ENCODE data around the gene F13A1.

Gene F13A1

DNA sequence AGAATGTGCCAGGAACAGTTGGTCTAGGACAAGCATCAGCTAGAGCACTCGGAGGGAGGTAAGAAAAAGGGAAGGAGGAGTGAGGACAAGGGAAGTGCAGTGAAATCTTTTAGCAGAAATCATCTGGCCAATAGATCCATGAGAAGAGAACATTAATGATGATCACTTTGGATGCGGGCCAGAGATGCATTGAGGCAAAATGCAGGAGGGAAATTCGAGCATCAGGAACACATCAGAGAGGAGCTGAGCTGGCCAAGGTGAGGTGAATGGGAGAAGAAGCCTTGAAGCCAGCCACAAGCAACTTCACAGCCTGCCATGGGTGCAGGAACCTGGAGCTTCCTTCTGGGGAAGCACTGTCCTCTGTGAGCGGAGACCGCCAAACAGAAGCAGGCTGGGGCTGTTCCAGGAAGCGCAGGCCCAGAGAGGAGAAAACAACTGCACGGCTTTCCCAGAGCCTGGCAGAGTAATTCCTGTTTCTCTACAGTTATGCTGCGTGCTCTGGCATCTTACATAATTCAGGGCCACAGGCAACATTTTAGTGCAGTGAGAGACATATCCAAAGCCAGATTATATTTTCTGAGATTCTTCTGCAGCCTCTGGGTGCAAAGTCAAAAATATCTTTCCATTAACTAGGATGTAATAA lies 143.8 kb downstream of the F13A1 start:
- Histone ChIP-seq H3K36me3 (ENCODE audit: insufficient read depth, low read length) (no peaks in the 10 kb centered on the region), H3K79me2 (ENCODE audit: insufficient read depth, low read length) (no peaks in the 10 kb centered on the region), H3K27me3 (ENCODE audit: insufficient read depth, low read length) (no peaks in the 10 kb centered on the region), H3K4me1 (ENCODE audit: insufficient read depth, low read length, severe bottlenecking) (no peaks in the 10 kb centered on the region), H3K4me2 (ENCODE audit: low read length) (no peak overlapping the region), H3K4me3 (ENCODE audit: low read depth, low read length, poor library complexity, severe bottlenecking) (no peak overlapping the region), H3K9me2 (ENCODE audit: low read depth, low read length) (no peaks in the 10 kb centered on the region), H3F3A (ENCODE audit: insufficient read depth, low read length) (no peaks in the 10 kb centered on the region), H3K9me3 (ENCODE audit: low read length) (no peaks in the 10 kb centered on the region), H2AFZ (ENCODE audit: low read length) (no peak overlapping the region), H3K9ac (ENCODE audit: low read length) (no peak overlapping the region), H3K27ac (ENCODE audit: low read depth, low read length, poor library complexity, severe bottlenecking) (no peak overlapping the region), H4K20me1 (ENCODE audit: insufficient read depth, low read length) (no peaks in the 10 kb centered on the region)
- TF ChIP-seq, protein P1, sequence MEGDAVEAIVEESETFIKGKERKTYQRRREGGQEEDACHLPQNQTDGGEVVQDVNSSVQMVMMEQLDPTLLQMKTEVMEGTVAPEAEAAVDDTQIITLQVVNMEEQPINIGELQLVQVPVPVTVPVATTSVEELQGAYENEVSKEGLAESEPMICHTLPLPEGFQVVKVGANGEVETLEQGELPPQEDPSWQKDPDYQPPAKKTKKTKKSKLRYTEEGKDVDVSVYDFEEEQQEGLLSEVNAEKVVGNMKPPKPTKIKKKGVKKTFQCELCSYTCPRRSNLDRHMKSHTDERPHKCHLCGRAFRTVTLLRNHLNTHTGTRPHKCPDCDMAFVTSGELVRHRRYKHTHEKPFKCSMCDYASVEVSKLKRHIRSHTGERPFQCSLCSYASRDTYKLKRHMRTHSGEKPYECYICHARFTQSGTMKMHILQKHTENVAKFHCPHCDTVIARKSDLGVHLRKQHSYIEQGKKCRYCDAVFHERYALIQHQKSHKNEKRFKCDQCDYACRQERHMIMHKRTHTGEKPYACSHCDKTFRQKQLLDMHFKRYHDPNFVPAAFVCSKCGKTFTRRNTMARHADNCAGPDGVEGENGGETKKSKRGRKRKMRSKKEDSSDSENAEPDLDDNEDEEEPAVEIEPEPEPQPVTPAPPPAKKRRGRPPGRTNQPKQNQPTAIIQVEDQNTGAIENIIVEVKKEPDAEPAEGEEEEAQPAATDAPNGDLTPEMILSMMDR (IDR thresholded peaks at IDR 0.05; ENCODE audit: low read length): no peak
- TF ChIP-seq EZH2 (IDR thresholded peaks at IDR 0.05; ENCODE audit: borderline replicate concordance, low read length): no peak

DNA sequence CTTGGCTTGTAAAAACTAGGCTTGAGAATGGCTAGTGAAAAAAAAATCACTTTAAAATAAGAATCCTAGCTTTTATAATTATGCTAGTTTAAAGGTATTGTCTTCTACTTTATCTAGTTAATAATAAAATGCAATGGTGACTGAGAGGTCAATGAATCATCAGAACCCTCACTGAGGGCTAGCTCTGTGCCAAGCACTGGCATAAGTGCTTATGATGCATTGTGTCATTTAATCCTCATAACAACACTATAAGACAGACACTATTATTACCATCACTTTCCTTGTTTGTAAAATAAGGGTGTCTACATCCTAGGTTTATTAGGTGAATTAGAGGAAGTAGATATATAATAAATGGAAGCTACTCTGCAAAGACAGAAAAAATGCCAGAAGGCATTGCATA lies 144.3 kb downstream of the F13A1 start:
- Histone ChIP-seq H3K9me3 (ENCODE audit: low read length) (no peaks in the 10 kb centered on the region), H3K4me1 (ENCODE audit: insufficient read depth, low read length, severe bottlenecking) (no peaks in the 10 kb centered on the region)

DNA sequence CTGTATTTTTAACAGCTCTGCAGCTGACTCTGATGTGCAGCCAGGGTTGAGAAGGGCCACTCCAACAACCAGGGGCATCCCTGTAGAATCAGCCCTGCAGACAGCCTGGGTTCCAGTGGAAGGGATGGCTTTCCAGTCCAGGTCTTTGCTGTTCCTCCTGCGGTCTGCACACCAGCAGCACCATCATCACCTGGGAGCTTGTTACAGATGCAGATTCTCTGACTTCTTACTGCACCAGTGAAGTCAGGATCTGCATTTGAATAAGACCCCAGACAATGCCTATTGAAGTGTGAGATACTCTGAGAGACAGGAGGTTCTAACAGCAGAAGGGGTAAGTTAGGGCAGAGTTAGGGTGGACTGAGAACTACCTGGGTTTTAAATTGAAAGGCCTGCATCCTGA lies 151.3 kb downstream of the F13A1 start:
- Histone ChIP-seq H3F3A (ENCODE audit: insufficient read depth, low read length) (no peaks in the 10 kb centered on the region), H2AFZ (ENCODE audit: low read length) (no peak overlapping the region), H3K9ac (ENCODE audit: low read length) (no peak overlapping the region), H3K4me1 (ENCODE audit: insufficient read depth, low read length, severe bottlenecking) (no peaks in the 10 kb centered on the region), H3K9me2 (ENCODE audit: low read depth, low read length) (no peaks in the 10 kb centered on the region), H3K9me3 (ENCODE audit: low read length) (no peaks in the 10 kb centered on the region), H3K4me2 (ENCODE audit: low read length) (no peak overlapping the region), H3K27ac (ENCODE audit: low read depth, low read length, poor library complexity, severe bottlenecking) (no peak overlapping the region), H3K79me2 (ENCODE audit: insufficient read depth, low read length) (no peaks in the 10 kb centered on the region), H3K27me3 (ENCODE audit: insufficient read depth, low read length) (no peaks in the 10 kb centered on the region), H4K20me1 (ENCODE audit: insufficient read depth, low read length) (no peaks in the 10 kb centered on the region), H3K4me3 (ENCODE audit: low read depth, low read length, poor library complexity, severe bottlenecking) (no peak overlapping the region), H3K36me3 (ENCODE audit: insufficient read depth, low read length) (no peaks in the 10 kb centered on the region; the same call in 1 of the 2 replicates)
- no peak for TF ChIP-seq EZH2 (IDR thresholded peaks at IDR 0.05; ENCODE audit: borderline replicate concordance, low read length)
- TF ChIP-seq, protein P1 (IDR thresholded peaks at IDR 0.05; ENCODE audit: low read length): no peak

More for the DNA sequence above, 144.3 kb downstream of the F13A1 start:
- Histone ChIP-seq H3K27me3 (ENCODE audit: insufficient read depth, low read length) (no peaks in the 10 kb centered on the region), H3K4me2 (ENCODE audit: low read length) (no peak overlapping the region), H3K36me3 (ENCODE audit: insufficient read depth, low read length) (no peaks in the 10 kb centered on the region), H3K79me2 (ENCODE audit: insufficient read depth, low read length) (no peaks in the 10 kb centered on the region), H3K4me3 (ENCODE audit: low read depth, low read length, poor library complexity, severe bottlenecking) (no peak overlapping the region), H3K9me2 (ENCODE audit: low read depth, low read length) (no peaks in the 10 kb centered on the region), H3F3A (ENCODE audit: insufficient read depth, low read length) (no peaks in the 10 kb centered on the region), H4K20me1 (ENCODE audit: insufficient read depth, low read length) (no peaks in the 10 kb centered on the region), H3K27ac (ENCODE audit: low read depth, low read length, poor library complexity, severe bottlenecking) (no peak overlapping the region), H2AFZ (ENCODE audit: low read length) (no peak overlapping the region), H3K9ac (ENCODE audit: low read length) (no peak overlapping the region)
- no peak for TF ChIP-seq EZH2 (IDR thresholded peaks at IDR 0.05; ENCODE audit: borderline replicate concordance, low read length)
- TF ChIP-seq, protein P1 (IDR thresholded peaks at IDR 0.05; ENCODE audit: low read length): no peak

All from OCI-LY1 (cell line).